Breast epithelium (tissue), 3 donors: ENCODE measurements around the gene FAM227A.

Experiments used
- CTCF ChIP-seq, 3 donors: fragments of 450-650 bp; IDR thresholded peaks; one replicate each; pipeline ENCODE4 v1.5.1; 2016 to 2017; ENCODE audit warnings: antibody characterized with exemption in 3 of 3, mild to moderate bottlenecking in 3 of 3, moderate library complexity in 3 of 3
- POLR2A ChIP-seq: fragments of 450-650 bp; IDR thresholded peaks from one replicate; pipeline ENCODE4 v1.6.1; 2016; ENCODE audit warnings: antibody characterized with exemption, mild to moderate bottlenecking, moderate library complexity

- no peak for TF ChIP-seq CTCF (IDR thresholded peaks at IDR 0.05)
- TF ChIP-seq POLR2A: no peak
These were observed 27.1 kb downstream of the FAM227A start for GRCh38 chr22:38629108-38629507.
